Neuronal stem cell (in vitro differentiated cells): ENCODE results near the gene MYO9A.
A peak's percentile ranks its signal among the peaks of the same experiment; 100 is the strongest.

Experiments used
- DNase-seq: peaks from one replicate; pipeline ENCODE4 v3.0.0-alpha.2; 2013; ENCODE audit warnings: low spot score
- H2AFZ ChIP-seq: one replicate; pipeline ENCODE4 v1.6.1; 2013; ENCODE audit warnings: mild to moderate bottlenecking, low read length, inconsistent platforms
- H2AK5ac ChIP-seq: 2 replicates; pipeline ENCODE4 v1.6.1; 2013; ENCODE audit warnings: low read depth, mild to moderate bottlenecking, inconsistent platforms, low read length, moderate library complexity, mixed read lengths
- H2BK120ac ChIP-seq: 2 replicates; pipeline ENCODE4 v1.6.1; 2013; ENCODE audit warnings: low read depth, mild to moderate bottlenecking, inconsistent platforms, low read length, moderate library complexity, mixed read lengths
- H2BK12ac ChIP-seq: one replicate; pipeline ENCODE4 v1.6.1; 2013; ENCODE audit warnings: low read length, inconsistent platforms
- H2BK15ac ChIP-seq: 2 replicates; pipeline ENCODE4 v1.6.1; 2013; ENCODE audit warnings: mild to moderate bottlenecking, low read length, inconsistent platforms, mixed read lengths
- H2BK5ac ChIP-seq: one replicate; pipeline ENCODE4 v1.6.1; 2013; ENCODE audit warnings: inconsistent platforms, mild to moderate bottlenecking, low read length, moderate library complexity
- H3K14ac ChIP-seq: one replicate; pipeline ENCODE4 v1.6.1; 2013; ENCODE audit warnings: low read length, inconsistent platforms
- H3K18ac ChIP-seq: 2 replicates; pipeline ENCODE4 v1.6.1; 2013; ENCODE audit warnings: low read length, inconsistent platforms
- H3K23ac ChIP-seq: 2 replicates; pipeline ENCODE4 v1.6.1; 2013; ENCODE audit warnings: low read depth, mild to moderate bottlenecking, mixed read lengths, low read length, inconsistent platforms; ENCODE audit not compliant: poor library complexity
- H3K27ac ChIP-seq: replicated peaks from 3 replicates; pipeline ENCODE4 v1.5.1; 2013; ENCODE audit warnings: low read length, inconsistent platforms
- H3K27me3 ChIP-seq, 3 experiments: 2 replicates each; pipeline ENCODE4 v1.6.1; 2013; ENCODE audit warnings: low read length in 3 of 3, mild to moderate bottlenecking in 2 of 3, inconsistent platforms in 1 of 3, low read depth in 1 of 3, mixed read lengths in 1 of 3, moderate library complexity in 1 of 3; ENCODE audit not compliant: control insufficient read depth in 3 of 3, insufficient read depth in 3 of 3
- H3K36me3 ChIP-seq, 2 donors: replicated peaks in 1 of 2; 2 replicates each; pipeline ENCODE4 v1.6.1; 2013; ENCODE audit warnings: low read length in 2 of 2; ENCODE audit not compliant: control insufficient read depth in 2 of 2, insufficient read depth in 2 of 2
- H3K4ac ChIP-seq: 2 replicates; pipeline ENCODE4 v1.6.1; 2013; ENCODE audit warnings: inconsistent platforms, mild to moderate bottlenecking, low read length, moderate library complexity
- H3K4me1 ChIP-seq, 2 donors: 1 replicate in 1 of 2; 2 replicates in 1 of 2; pipeline ENCODE4 v1.6.1; 2013; ENCODE audit warnings: low read length in 2 of 2, low read depth in 1 of 2; ENCODE audit not compliant: control insufficient read depth in 2 of 2, insufficient read depth in 1 of 2
- H3K4me2 ChIP-seq: one replicate; pipeline ENCODE4 v1.6.1; 2013; ENCODE audit warnings: mild to moderate bottlenecking, low read length, inconsistent platforms; ENCODE audit not compliant: insufficient read depth, poor library complexity, severe bottlenecking
- H3K4me3 ChIP-seq, 2 donors: 2 replicates each; pipeline ENCODE4 v1.5.1; 2013; ENCODE audit warnings: low read length in 2 of 2, mild to moderate bottlenecking in 2 of 2, inconsistent platforms in 1 of 2, moderate library complexity in 1 of 2
- H3K79me1 ChIP-seq: one replicate; pipeline ENCODE4 v1.6.1; 2013; ENCODE audit warnings: low read depth, mild to moderate bottlenecking, inconsistent platforms, low read length, moderate library complexity
- H3K9ac ChIP-seq: one replicate; pipeline ENCODE4 v1.6.1; 2013; ENCODE audit warnings: mild to moderate bottlenecking, low read depth, low read length, inconsistent platforms; ENCODE audit not compliant: poor library complexity
- H3K9me3 ChIP-seq, 2 donors: replicated peaks in 1 of 2; 2 replicates each; pipeline versions ENCODE3 to v1.6.1; 2013; ENCODE audit warnings: low read length in 2 of 2, mild to moderate bottlenecking in 2 of 2, inconsistent platforms in 1 of 2, low read depth in 1 of 2, mixed read lengths in 1 of 2, moderate library complexity in 1 of 2; ENCODE audit not compliant: control insufficient read depth in 2 of 2, insufficient read depth in 1 of 2
- H4K8ac ChIP-seq: one replicate; pipeline ENCODE4 v1.6.1; 2013; ENCODE audit warnings: low read depth, mild to moderate bottlenecking, inconsistent platforms, low read length, moderate library complexity
- H4K91ac ChIP-seq: one replicate; pipeline ENCODE4 v1.6.1; 2013; ENCODE audit warnings: low read length, low read depth, mild to moderate bottlenecking, inconsistent platforms; ENCODE audit not compliant: poor library complexity
- WGBS, 2 donors: extraction: QIAGEN DNeasy Blood & Tissue Kit; methylation state at CpG; one replicate each; pipeline ENCODE4 v1.1.7; 2013; ENCODE audit warnings: missing lambda C conversion rate in 2 of 2, mixed read lengths in 1 of 2; ENCODE audit not compliant: insufficient read length in 2 of 2, insufficient replicate concordance in 1 of 2; ENCODE audit errors: extremely low coverage in 2 of 2; 5-methylcytosine and 5-hydroxymethylcytosine counted together

MYO9A gene

DNA sequence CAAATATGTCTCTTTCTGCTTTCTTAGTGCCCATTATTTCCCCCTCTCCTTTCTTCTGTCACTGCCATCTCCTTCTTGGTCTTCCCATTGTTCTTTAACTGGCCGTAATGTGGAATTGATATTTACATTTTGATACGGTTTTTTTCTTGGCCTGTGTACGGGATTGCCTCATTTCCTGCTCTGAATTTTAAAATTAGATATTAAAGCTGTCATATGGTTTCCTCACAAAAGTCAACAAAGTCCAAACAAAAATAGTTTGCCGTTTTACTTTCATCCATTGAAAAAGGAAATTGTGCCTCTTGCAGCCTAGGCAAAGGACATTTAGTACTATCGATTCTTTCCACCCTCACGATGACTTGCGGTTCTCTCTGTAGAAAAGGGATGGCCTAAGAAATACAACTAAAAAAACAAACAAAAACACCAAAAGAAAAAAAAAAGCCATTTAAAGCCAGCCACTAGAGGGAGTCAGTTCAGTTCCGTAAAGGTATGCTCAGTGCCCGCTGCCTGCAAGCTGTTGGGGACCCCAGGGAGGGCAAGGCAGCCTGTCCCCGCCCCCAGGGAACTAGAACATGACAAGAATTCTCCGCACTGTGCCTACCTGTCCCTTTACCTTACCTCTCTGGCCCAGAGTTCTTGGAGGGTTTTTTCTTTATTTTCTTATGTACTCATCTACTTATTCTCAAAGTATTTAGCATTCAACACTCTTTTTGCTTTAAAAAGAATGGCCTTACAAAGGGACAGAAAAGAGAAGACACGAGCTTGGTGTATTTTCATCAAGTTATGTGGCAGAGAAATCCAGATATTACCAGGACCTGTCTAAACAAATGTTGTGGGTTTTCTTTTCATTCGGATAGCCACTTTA lies 337.6 kb downstream of the MYO9A start:
- H2AK5ac ChIP-seq: no peak overlapping the region
- peaks cover 0 to 6% (median 0%) of the 10 kb centered on the region in 3 experiments for H3K27me3 ChIP-seq
- no peak overlapping the region for H3K4me2 ChIP-seq
- no peak overlapping the region for H3K27ac ChIP-seq
- no peak overlapping the region for H4K8ac ChIP-seq
- H2BK120ac ChIP-seq: no peak overlapping the region
- no peak overlapping the region for H4K91ac ChIP-seq
- no peaks in the 10 kb centered on the region for H3K79me1 ChIP-seq
- no peak overlapping the region for H3K18ac ChIP-seq
- no CpG with 5 or more reads among the region's 13 CpGs for WGBS, 2 donors
- H3K23ac ChIP-seq: no peak overlapping the region
- H2BK12ac ChIP-seq: no peak overlapping the region
- no peaks in the 10 kb centered on the region for H3K36me3 ChIP-seq
- no peaks in the 10 kb centered on the region for H3K9me3 ChIP-seq
- no peak overlapping the region for H3K4ac ChIP-seq
- DNase-seq: peak; percentile 41
- H3K4me3 ChIP-seq: no peak overlapping the region
- no peak overlapping the region for H2BK15ac ChIP-seq
- peak overlapping the region; percentile 14 for H2AFZ ChIP-seq
- no peak overlapping the region for H3K9ac ChIP-seq
- peaks cover 0 to 5% of the 10 kb centered on the region in 2 donors for H3K4me1 ChIP-seq
- no peak overlapping the region for H2BK5ac ChIP-seq
- H3K14ac ChIP-seq: no peak overlapping the region

DNA sequence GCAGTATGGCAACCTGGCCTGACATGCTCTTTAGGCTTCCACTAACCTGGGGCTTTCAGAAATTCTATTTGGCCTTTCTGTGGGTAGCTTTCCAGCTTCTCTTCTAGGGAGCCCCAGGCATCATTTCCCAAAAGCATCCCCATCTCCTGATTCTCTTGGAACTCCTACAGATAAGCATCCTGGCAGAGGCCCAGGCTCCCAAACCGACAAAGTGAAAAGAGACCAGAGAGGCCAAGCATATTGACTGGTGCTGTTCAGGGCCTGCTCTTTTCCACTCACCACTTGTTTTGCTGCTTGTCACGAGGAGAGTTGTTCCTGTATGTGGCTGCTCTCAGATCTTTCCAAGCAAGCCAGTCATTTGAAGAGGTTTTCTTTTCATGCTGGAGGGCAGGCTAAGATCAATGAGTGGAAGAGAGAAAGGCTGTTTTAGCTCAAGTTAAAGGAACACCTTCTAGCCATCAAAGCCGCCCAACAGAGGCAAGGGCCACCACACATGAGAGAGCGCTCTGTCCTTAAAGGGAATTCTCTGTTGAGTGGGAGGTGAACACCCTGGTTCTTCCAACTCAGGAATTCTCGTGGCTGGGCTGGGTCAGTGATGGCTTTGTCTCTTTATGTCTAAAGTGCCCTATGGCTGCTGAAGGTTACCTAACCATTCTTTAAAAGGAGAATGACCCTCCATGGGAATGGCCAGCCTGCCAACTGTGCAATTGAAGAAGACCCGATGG lies 338.7 kb downstream of the MYO9A start:
- no peaks in the 10 kb centered on the region for H3K36me3 ChIP-seq
- no peak overlapping the region for H3K18ac ChIP-seq
- no peak for DNase-seq
- H2BK5ac ChIP-seq: no peak overlapping the region
- no peak overlapping the region for H4K91ac ChIP-seq
- H3K4ac ChIP-seq: no peak overlapping the region
- no peak overlapping the region for H3K27ac ChIP-seq
- H3K4me1 ChIP-seq: peaks cover 0 to 5% of the 10 kb centered on the region in 2 donors
- H2AK5ac ChIP-seq: no peak overlapping the region
- H3K14ac ChIP-seq: no peak overlapping the region
- no peak overlapping the region for H2BK12ac ChIP-seq
- H3K27me3 ChIP-seq: peaks cover 0 to 6% (median 0%) of the 10 kb centered on the region in 3 experiments
- no peak overlapping the region for H3K23ac ChIP-seq
- H3K4me2 ChIP-seq: no peak overlapping the region
- no peaks in the 10 kb centered on the region for H3K9me3 ChIP-seq
- no peak overlapping the region for H3K4me3 ChIP-seq
- no peak overlapping the region for H2BK15ac ChIP-seq
- H2AFZ ChIP-seq: no peak overlapping the region
- H4K8ac ChIP-seq: no peak overlapping the region
- no peak overlapping the region for H3K9ac ChIP-seq
- WGBS, 2 donors: no CpG with 5 or more reads among the region's 6 CpGs
- H2BK120ac ChIP-seq: no peak overlapping the region
- H3K79me1 ChIP-seq: no peaks in the 10 kb centered on the region

DNA sequence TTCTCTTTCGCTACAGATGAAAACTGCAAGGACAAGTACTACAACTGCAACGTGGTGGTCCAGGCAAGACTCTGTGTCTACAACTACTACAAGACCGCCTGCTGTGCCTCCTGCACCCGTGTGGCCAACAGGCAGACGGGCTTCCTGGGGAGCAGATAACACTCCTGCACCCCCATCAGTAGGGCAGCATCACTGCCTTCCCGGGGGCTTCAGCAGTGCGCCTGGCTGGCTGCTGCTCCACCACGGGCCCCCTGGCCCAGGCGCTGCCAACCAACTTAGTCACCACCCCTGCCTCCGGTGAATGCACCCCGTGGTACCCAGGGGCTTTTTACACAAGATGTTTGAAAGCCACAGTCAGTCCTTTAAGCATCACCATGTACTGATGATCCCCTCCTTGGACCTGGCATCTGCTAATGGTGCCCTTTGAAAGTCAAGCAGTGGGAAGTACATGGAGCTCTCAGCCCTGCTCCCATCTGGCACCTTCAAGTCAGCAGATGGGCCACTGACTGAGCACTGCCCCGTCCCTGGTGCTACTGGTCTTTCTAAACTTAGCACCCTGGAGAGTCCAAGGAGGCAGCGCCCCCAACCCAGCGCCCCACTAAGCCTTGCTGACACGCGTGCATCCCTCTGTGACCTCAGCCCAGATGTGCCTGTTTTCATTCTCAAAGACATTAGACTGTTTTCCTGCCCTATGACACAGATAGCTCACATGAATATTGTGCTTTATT lies 340.6 kb downstream of the MYO9A start:
- H3K27me3 ChIP-seq: peaks cover 0 to 4% (median 0%) of the 10 kb centered on the region in 3 experiments

More for the DNA sequence above, 340.6 kb downstream of the MYO9A start:
- H3K36me3 ChIP-seq: no peaks in the 10 kb centered on the region
- peak overlapping the region in 1 of 2 donors; percentile 8 for H3K4me3 ChIP-seq
- no peak overlapping the region for H4K91ac ChIP-seq
- no peak overlapping the region for H2AFZ ChIP-seq
- no peak overlapping the region for H2BK5ac ChIP-seq
- peak overlapping the region; percentile 45 for H3K18ac ChIP-seq
- H3K4ac ChIP-seq: no peak overlapping the region
- no peak overlapping the region for H2BK120ac ChIP-seq
- no peaks in the 10 kb centered on the region for H3K79me1 ChIP-seq
- peak overlapping the region; percentile 14 for H2BK15ac ChIP-seq
- peak overlapping the region; percentile 73 for H3K9ac ChIP-seq
- H3K4me1 ChIP-seq: peaks cover 0 to 5% of the 10 kb centered on the region in 2 donors
- H3K4me2 ChIP-seq: no peak overlapping the region
- no peak overlapping the region for H4K8ac ChIP-seq
- H3K27ac ChIP-seq: no peak overlapping the region
- peak overlapping the region; percentile 2 for H2AK5ac ChIP-seq
- no peak overlapping the region for H3K23ac ChIP-seq
- no CpG with 5 or more reads among the region's 16 CpGs for WGBS, 2 donors
- H2BK12ac ChIP-seq: no peak overlapping the region
- DNase-seq: no peak
- H3K14ac ChIP-seq: no peak overlapping the region
- H3K9me3 ChIP-seq: no peaks in the 10 kb centered on the region
